ENCODE measurements around the gene STAT3. TPM values are rescaled to one million over a fixed set of nuclear protein-coding genes. Genes with fewer than 3 reads are reported as not detected.

Gene STAT3
- total RNA-seq, 4 donors from 2014 or later = 178 to 219 (median 191) TPM

- Histone ChIP-seq H3K27ac (peak overlapping the region in 3 of 4 donors; percentile 61 to 85 (median 79)), H3K4me3 (no peak overlapping the region), H3K9me3 (no peaks in the 10 kb centered on the region), H3K4me1 (peaks cover 0 to 34% (median 23%) of the 10 kb centered on the region in 4 donors), H3K36me3 (peaks cover 0 to 57% (median 0%) of the 10 kb centered on the region in 3 donors), H3K27me3 (no peaks in the 10 kb centered on the region)
- TF ChIP-seq POLR2A (IDR thresholded peaks at IDR 0.05) (no peak), CTCF (IDR thresholded peaks at IDR 0.05) (no peak)
- DNase-seq = no peak
Observed at GRCh38 chr17:42310787-42311215, 77.4 kb downstream of the STAT3 start.

- Histone ChIP-seq H3K36me3 (peaks cover 0 to 57% (median 0%) of the 10 kb centered on the region in 3 donors), H3K9me3 (no peaks in the 10 kb centered on the region), H3K4me3 (no peak overlapping the region), H3K27me3 (no peaks in the 10 kb centered on the region), H3K27ac (peak overlapping the region in 3 of 4 donors; percentile 5 to 79 (median 61)), H3K4me1 (peaks cover 0 to 32% (median 23%) of the 10 kb centered on the region in 4 donors)
- no peak for DNase-seq
- TF ChIP-seq CTCF (IDR thresholded peaks at IDR 0.05) (no peak), POLR2A (IDR thresholded peaks at IDR 0.05) (no peak)
Observed at GRCh38 chr17:42309986-42310786, 78.1 kb downstream of the STAT3 start.

- peaks cover 0 to 24% (median 18%) of the 10 kb centered on the region in 4 donors for H3K4me1 ChIP-seq
- TF ChIP-seq CTCF (IDR thresholded peaks at IDR 0.05) (no peak), POLR2A (IDR thresholded peaks at IDR 0.05) (no peak)
- no peaks in the 10 kb centered on the region for H3K9me3 ChIP-seq
- DNase-seq = no peak
- H3K27me3 ChIP-seq = no peaks in the 10 kb centered on the region
- no peak overlapping the region for H3K4me3 ChIP-seq
- H3K36me3 ChIP-seq = peaks cover 0 to 57% (median 0%) of the 10 kb centered on the region in 3 donors
- no peak overlapping the region for H3K27ac ChIP-seq
Observed at GRCh38 chr17:42309142-42309541, 79.1 kb downstream of the STAT3 start.

GRCh38 chr17:42308446-42308845 lies 79.8 kb downstream of the STAT3 start:
- Histone ChIP-seq H3K9me3 (no peaks in the 10 kb centered on the region), H3K4me1 (peaks cover 0 to 21% (median 13%) of the 10 kb centered on the region in 4 donors), H3K27ac (no peak overlapping the region), H3K27me3 (no peaks in the 10 kb centered on the region), H3K4me3 (no peak overlapping the region), H3K36me3 (peaks cover 0 to 57% (median 0%) of the 10 kb centered on the region in 3 donors)
- no peak for DNase-seq
- TF ChIP-seq POLR2A (IDR thresholded peaks at IDR 0.05) (no peak), CTCF (IDR thresholded peaks at IDR 0.05) (no peak)

- TF ChIP-seq POLR2A (IDR thresholded peaks at IDR 0.05) (no peak), CTCF (IDR thresholded peaks at IDR 0.05) (no peak)
- no peak overlapping the region for H3K27ac ChIP-seq
- H3K36me3 ChIP-seq = peaks cover 0 to 59% (median 0%) of the 10 kb centered on the region in 3 donors
- H3K9me3 ChIP-seq = no peaks in the 10 kb centered on the region
- no peak overlapping the region for H3K4me3 ChIP-seq
- H3K27me3 ChIP-seq = no peaks in the 10 kb centered on the region
- peaks cover 0 to 15% (median 7%) of the 10 kb centered on the region in 4 donors for H3K4me1 ChIP-seq
- DNase-seq = no peak
Observed at GRCh38 chr17:42307362-42307927, 80.8 kb downstream of the STAT3 start.
